Trophoblast cell (in vitro differentiated cells and primary cell): Measurements from ENCODE around the gene ZNF566.
"Not testable (repeated sequence)": the region's sequence is repeated elsewhere in the genome, so short reads cannot be mapped to it uniquely, and the experiment has no call there.

Experiments used
- DNase-seq, 2 donors: peaks; one replicate each; pipeline ENCODE4 v3.0.0-alpha.2; 2016
- H2AFZ ChIP-seq: 2 replicates; pipeline ENCODE4 v1.6.1; 2013; ENCODE audit warnings: low read length, moderate library complexity, mild to moderate bottlenecking; ENCODE audit not compliant: insufficient read depth, poor library complexity
- H2AK5ac ChIP-seq: 2 replicates; pipeline ENCODE4 v1.6.1; 2013; ENCODE audit warnings: mild to moderate bottlenecking, low read length
- H2BK120ac ChIP-seq: 2 replicates; pipeline ENCODE4 v1.6.1; 2013; ENCODE audit warnings: low read length, mild to moderate bottlenecking, moderate library complexity; ENCODE audit not compliant: insufficient read depth, poor library complexity
- H2BK12ac ChIP-seq: 2 replicates; pipeline ENCODE4 v1.6.1; 2013; ENCODE audit warnings: mild to moderate bottlenecking, low read length, moderate library complexity
- H2BK5ac ChIP-seq: 2 replicates; pipeline ENCODE4 v1.6.1; 2013; ENCODE audit warnings: low read length, low read depth, moderate library complexity, mild to moderate bottlenecking; ENCODE audit not compliant: poor library complexity
- H3K14ac ChIP-seq: 2 replicates; pipeline ENCODE4 v1.6.1; 2013; ENCODE audit warnings: mild to moderate bottlenecking, low read length
- H3K18ac ChIP-seq: 2 replicates; pipeline ENCODE4 v1.6.1; 2013; ENCODE audit warnings: mild to moderate bottlenecking, low read length
- H3K23ac ChIP-seq: 2 replicates; pipeline ENCODE4 v1.6.1; 2013; ENCODE audit warnings: low read length
- H3K27ac ChIP-seq: 2 replicates; pipeline ENCODE4 v1.5.1; 2013; ENCODE audit warnings: low read depth, mild to moderate bottlenecking, inconsistent platforms, low read length, moderate library complexity
- H3K27me3 ChIP-seq: 2 replicates; pipeline ENCODE4 v1.6.1; 2013; ENCODE audit warnings: inconsistent platforms, mild to moderate bottlenecking, low read length, moderate library complexity; ENCODE audit not compliant: insufficient read depth
- H3K36me3 ChIP-seq, 2 experiments: 1 replicate in 1 of 2; 2 replicates in 1 of 2; pipeline ENCODE4 v1.6.1; 2013; ENCODE audit warnings: low read length in 2 of 2, mild to moderate bottlenecking in 2 of 2, moderate library complexity in 1 of 2; ENCODE audit not compliant: insufficient read depth in 2 of 2, control insufficient read depth in 1 of 2
- H3K4ac ChIP-seq: 2 replicates; pipeline ENCODE4 v1.6.1; 2013; ENCODE audit warnings: low read depth, mild to moderate bottlenecking, low read length, moderate library complexity
- H3K4me1 ChIP-seq, 2 experiments: 1 replicate in 1 of 2; 2 replicates in 1 of 2; pipeline ENCODE4 v1.6.1; 2013; ENCODE audit warnings: low read length in 2 of 2, mild to moderate bottlenecking in 2 of 2, moderate library complexity in 1 of 2; ENCODE audit not compliant: insufficient read depth in 2 of 2, control insufficient read depth in 1 of 2
- H3K4me2 ChIP-seq: 2 replicates; pipeline ENCODE4 v1.6.1; 2013; ENCODE audit warnings: inconsistent platforms, mild to moderate bottlenecking, low read length, moderate library complexity
- H3K4me3 ChIP-seq: 2 replicates; pipeline ENCODE4 v1.5.1; 2013; ENCODE audit warnings: mild to moderate bottlenecking, low read depth, low read length, inconsistent platforms
- H3K79me1 ChIP-seq: one replicate; pipeline ENCODE4 v1.6.1; 2013; ENCODE audit warnings: low read length
- H3K79me2 ChIP-seq: 2 replicates; pipeline ENCODE4 v1.6.1; 2013; ENCODE audit warnings: low read length, mild to moderate bottlenecking; ENCODE audit not compliant: control insufficient read depth, insufficient read depth, poor library complexity
- H3K9ac ChIP-seq: 2 replicates; pipeline ENCODE4 v1.6.1; 2013; ENCODE audit warnings: mild to moderate bottlenecking, low read length
- H3K9me3 ChIP-seq: 2 replicates; pipeline ENCODE4 v1.6.1; 2013; ENCODE audit warnings: low read depth, mild to moderate bottlenecking, control low read depth, inconsistent platforms, low read length; ENCODE audit not compliant: insufficient read depth
- H4K12ac ChIP-seq: 2 replicates; pipeline ENCODE4 v1.6.1; 2013; ENCODE audit warnings: low read depth, mild to moderate bottlenecking, low read length, moderate library complexity
- H4K8ac ChIP-seq: 2 replicates; pipeline ENCODE4 v1.6.1; 2013; ENCODE audit warnings: low read depth, mild to moderate bottlenecking, low read length, moderate library complexity
- H4K91ac ChIP-seq: one replicate; pipeline ENCODE4 v1.6.1; 2013; ENCODE audit warnings: low read depth, mild to moderate bottlenecking, low read length, moderate library complexity
- WGBS: extraction: QIAGEN DNeasy Blood & Tissue Kit; methylation state at CpG from one replicate; pipeline ENCODE4 v1.1.7; 2013; ENCODE audit warnings: missing lambda C conversion rate; ENCODE audit not compliant: insufficient read length, insufficient coverage; ENCODE audit errors: extremely low coverage; 5-methylcytosine and 5-hydroxymethylcytosine counted together

Gene ZNF566

GRCh38 chr19:36508325-36508724 is 19.0 kb upstream of the ZNF566 start:
- WGBS: no CpG with 5 or more reads among the region's 3 CpGs
- no peak overlapping the region for H3K4ac ChIP-seq

GRCh38 chr19:36501973-36502372 is 12.6 kb upstream of the ZNF566 start:
- H4K91ac ChIP-seq: no peak overlapping the region
- H2AK5ac ChIP-seq: no peak overlapping the region
- no peak overlapping the region for H2BK120ac ChIP-seq
- no peaks in the 10 kb centered on the region for H3K27me3 ChIP-seq
- no peaks in the 10 kb centered on the region for H3K36me3 ChIP-seq
- no peak overlapping the region for H2BK5ac ChIP-seq
- no peak overlapping the region for H3K14ac ChIP-seq
- no peak overlapping the region for H3K23ac ChIP-seq
- H3K4me3 ChIP-seq: no peak overlapping the region
- H3K4ac ChIP-seq: no peak overlapping the region
- no peaks in the 10 kb centered on the region for H3K79me1 ChIP-seq
- no peak for DNase-seq
- no peak overlapping the region for H3K18ac ChIP-seq
- H3K27ac ChIP-seq: no peak overlapping the region
- no peak overlapping the region for H4K8ac ChIP-seq
- no peaks in the 10 kb centered on the region for H3K79me2 ChIP-seq
- H2BK12ac ChIP-seq: no peak overlapping the region
- H2AFZ ChIP-seq: no peak overlapping the region
- H3K4me2 ChIP-seq: no peak overlapping the region
- no peak overlapping the region for H3K9ac ChIP-seq
- H3K9me3 ChIP-seq: peaks cover 24% of the 10 kb centered on the region
- no CpG with 5 or more reads among the region's 5 CpGs for WGBS
- H4K12ac ChIP-seq: no peak overlapping the region
- no peaks in the 10 kb centered on the region for H3K4me1 ChIP-seq

More at GRCh38 chr19:36508325-36508724, 19.0 kb upstream of the ZNF566 start:
- Histone ChIP-seq H3K4me2 (no peak overlapping the region), H2BK5ac (no peak overlapping the region), H3K23ac (no peak overlapping the region), H3K4me3 (no peak overlapping the region), H2AK5ac (no peak overlapping the region), H3K36me3 (no peaks in the 10 kb centered on the region), H3K79me1 (no peaks in the 10 kb centered on the region), H3K18ac (no peak overlapping the region), H2AFZ (no peak overlapping the region), H3K9me3 (peaks cover 9% of the 10 kb centered on the region), H3K14ac (no peak overlapping the region), H3K4me1 (no peaks in the 10 kb centered on the region), H2BK12ac (no peak overlapping the region), H4K12ac (no peak overlapping the region), H4K91ac (no peak overlapping the region), H3K27ac (no peak overlapping the region), H4K8ac (no peak overlapping the region), H2BK120ac (no peak overlapping the region), H3K9ac (no peak overlapping the region), H3K79me2 (no peaks in the 10 kb centered on the region), H3K27me3 (no peaks in the 10 kb centered on the region)
- no peak for DNase-seq

GRCh38 chr19:36497001-36497400 is 7.6 kb upstream of the ZNF566 start:
- Histone ChIP-seq H3K14ac (no peak overlapping the region), H3K4me1 (no peaks in the 10 kb centered on the region), H3K9ac (no peak overlapping the region), H2BK120ac (no peak overlapping the region), H4K8ac (no peak overlapping the region), H3K23ac (no peak overlapping the region), H3K4ac (no peak overlapping the region), H2BK12ac (no peak overlapping the region), H2BK5ac (no peak overlapping the region), H2AK5ac (no peak overlapping the region), H3K79me2 (no peaks in the 10 kb centered on the region), H3K4me2 (no peak overlapping the region), H3K36me3 (no peaks in the 10 kb centered on the region), H2AFZ (no peak overlapping the region), H4K12ac (no peak overlapping the region), H4K91ac (no peak overlapping the region), H3K4me3 (no peak overlapping the region), H3K9me3 (peaks cover 21% of the 10 kb centered on the region), H3K18ac (no peak overlapping the region), H3K27ac (no peak overlapping the region), H3K79me1 (no peaks in the 10 kb centered on the region), H3K27me3 (no peaks in the 10 kb centered on the region)
- no CpG with 5 or more reads among the region's 17 CpGs for WGBS
- no peak for DNase-seq

GRCh38 chr19:36492689-36493453 is 3.5 kb upstream of the ZNF566 start:
- DNase-seq: peak; percentile 70 to 86
- H3K4me2 ChIP-seq, H2AK5ac ChIP-seq, H3K14ac ChIP-seq, H3K4me1 ChIP-seq, H3K27me3 ChIP-seq, H4K91ac ChIP-seq, H3K79me1 ChIP-seq, H4K12ac ChIP-seq, H3K18ac ChIP-seq, H2BK12ac ChIP-seq, H2BK120ac ChIP-seq, H3K23ac ChIP-seq, H2AFZ ChIP-seq, H3K4ac ChIP-seq, H2BK5ac ChIP-seq, H3K9ac ChIP-seq, H3K27ac ChIP-seq, H3K4me3 ChIP-seq, H4K8ac ChIP-seq, H3K79me2 ChIP-seq, H3K36me3 ChIP-seq: not testable (repeated sequence)
- no CpG with 5 or more reads among the region's 18 CpGs for WGBS
- H3K9me3 ChIP-seq: peaks cover 16% of the 10 kb centered on the region
